Astrocyte of the hippocampus (primary cell): ENCODE data around the gene PCID2.

Experiments used
- DNase-seq: peaks from one replicate; pipeline ENCODE4 v3.0.0; 2011; ENCODE audit warnings: low read depth, low spot score

Gene PCID2

DNA sequence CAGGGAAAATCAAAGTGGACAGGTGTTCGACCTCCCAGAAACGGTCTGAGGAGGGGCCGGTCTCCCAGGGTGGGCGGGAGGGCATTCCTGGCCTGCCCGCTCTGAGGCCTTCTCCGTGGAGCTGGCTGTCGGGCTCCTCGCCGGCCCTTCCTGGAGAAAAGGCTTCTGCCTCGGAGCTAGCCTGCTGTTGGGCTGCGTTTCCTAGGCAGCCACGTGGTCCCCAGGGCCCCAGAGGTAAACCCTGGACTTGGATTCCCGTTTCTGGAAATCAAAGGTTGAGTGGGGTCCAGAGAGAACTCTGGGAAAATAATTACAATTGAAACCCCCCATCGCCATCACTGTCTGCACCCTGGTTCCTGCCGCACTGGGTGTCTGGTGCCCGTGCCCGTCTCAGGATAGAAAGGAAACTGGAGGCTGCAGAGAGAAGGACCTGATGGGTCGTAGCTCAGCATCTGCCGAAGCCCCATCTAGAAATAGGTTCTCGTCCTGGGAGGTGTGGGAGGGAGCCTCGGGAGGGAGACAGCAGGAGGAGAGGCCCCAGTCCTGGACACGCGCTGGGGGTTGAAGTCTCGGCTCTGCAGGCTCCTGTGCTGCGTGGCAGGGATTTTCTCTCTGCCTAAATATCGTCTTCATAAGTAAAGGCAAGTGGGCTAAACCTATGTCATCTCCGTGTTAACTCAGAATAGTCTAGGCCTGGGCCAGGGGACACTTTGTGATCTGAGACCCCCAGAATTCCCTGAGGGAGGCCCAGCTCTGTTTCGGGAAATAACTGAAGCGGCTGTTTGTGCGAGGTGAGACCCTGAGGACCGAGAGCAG, 57.7 kb downstream of the PCID2 start:
- no peak for DNase-seq

DNA sequence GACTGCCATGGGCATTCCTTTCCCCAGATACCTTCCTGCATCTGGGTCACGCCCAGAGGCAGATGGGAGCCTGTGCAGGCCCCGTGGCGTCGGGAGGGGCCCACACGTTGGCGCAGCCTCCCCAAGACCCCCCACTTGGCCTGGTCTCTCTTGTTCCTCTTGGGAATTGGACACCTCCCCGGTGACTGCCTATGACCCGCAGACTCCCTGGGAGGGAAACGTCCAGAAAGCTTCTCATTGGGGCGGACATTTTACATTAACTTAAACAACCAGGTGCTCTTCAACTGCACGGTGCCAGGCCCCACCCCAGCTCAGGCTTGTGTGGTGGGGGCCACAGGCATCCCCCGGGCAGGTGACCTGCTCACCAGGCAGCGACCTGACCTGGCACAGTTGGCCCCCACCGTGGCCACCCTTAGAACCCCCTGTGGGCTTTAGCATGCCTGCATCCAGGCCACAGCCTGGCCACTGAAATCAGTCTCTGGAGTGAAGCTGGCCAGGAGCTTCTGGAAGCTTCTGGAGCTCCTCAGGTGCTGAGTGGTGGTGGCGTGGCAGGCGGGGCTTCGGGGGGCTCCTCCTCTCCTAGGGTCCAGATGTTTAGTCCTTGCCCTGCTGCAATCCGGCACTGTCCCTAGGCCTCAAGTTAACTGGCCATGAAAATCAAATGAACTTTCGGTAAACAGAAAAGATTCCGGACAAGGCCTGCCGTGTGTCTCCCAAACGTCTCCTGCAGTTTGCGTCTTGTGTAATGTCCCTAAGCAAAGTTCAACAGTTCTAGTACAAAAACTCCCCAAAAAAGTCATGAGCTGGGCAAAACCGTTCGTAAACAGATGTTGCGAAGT, 58.5 kb downstream of the PCID2 start:
- DNase-seq = no peak

DNA sequence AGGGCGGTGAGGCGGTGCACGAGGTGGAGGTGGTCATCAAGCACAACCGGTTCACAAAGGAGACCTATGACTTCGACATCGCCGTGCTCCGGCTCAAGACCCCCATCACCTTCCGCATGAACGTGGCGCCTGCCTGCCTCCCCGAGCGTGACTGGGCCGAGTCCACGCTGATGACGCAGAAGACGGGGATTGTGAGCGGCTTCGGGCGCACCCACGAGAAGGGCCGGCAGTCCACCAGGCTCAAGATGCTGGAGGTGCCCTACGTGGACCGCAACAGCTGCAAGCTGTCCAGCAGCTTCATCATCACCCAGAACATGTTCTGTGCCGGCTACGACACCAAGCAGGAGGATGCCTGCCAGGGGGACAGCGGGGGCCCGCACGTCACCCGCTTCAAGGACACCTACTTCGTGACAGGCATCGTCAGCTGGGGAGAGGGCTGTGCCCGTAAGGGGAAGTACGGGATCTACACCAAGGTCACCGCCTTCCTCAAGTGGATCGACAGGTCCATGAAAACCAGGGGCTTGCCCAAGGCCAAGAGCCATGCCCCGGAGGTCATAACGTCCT, 59.4 kb downstream of the PCID2 start:
- no peak for DNase-seq

DNA sequence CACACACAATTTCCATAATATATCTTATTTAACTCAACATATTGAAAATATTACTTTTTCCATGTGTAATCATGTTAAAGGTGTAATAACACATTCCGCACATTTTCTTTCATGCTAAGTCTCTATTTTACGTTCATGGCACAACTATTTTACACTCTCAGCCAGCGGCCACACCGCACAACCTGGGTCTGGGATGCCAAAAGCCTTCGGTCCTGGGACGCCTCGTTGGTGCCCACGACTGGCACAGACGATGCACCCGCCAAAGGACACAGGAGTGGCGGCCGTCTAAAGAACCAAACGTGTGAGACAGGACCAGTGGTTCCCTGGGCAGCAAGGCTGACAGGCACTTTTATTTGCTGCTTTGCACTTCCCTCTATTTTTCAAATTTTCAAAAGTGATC, 60.1 kb downstream of the PCID2 start:
- no peak for DNase-seq

DNA sequence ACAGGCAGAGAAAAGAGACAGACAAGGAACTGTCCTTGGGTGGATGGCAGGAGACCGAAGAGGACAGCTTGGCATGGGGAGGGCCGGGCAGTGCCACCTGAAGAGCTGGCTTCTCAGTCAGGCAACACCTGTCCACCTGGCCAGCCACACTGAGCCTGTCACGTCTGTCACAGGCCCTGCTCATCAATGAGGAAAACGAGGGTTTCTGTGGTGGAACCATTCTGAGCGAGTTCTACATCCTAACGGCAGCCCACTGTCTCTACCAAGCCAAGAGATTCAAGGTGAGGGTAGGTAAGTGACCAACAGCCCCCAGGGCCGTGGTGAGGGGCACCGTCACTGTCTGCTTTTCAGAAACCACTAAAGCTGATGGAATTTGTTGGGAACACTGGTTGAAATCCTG, 61.3 kb downstream of the PCID2 start:
- no peak for DNase-seq

DNA sequence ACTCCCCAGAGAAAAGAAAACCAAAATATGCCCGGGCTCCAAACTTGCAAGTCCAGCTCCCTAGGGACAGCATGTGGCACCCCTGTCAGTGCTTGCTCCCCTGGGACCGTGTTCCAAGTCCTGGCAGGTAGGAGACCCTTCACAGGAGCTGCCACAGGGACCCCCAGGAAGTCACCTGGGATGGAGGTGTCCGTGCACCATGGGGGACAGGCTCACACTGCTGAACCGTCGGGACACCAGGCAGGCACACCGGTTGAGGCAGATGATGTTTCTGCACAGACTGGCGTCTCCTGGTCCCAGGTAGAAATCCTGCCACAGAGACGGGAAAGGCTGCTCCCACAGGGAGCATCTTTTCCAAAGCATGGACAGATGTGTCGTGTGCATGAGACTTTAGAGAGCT, 61.7 kb downstream of the PCID2 start:
- DNase-seq = no peak

DNA sequence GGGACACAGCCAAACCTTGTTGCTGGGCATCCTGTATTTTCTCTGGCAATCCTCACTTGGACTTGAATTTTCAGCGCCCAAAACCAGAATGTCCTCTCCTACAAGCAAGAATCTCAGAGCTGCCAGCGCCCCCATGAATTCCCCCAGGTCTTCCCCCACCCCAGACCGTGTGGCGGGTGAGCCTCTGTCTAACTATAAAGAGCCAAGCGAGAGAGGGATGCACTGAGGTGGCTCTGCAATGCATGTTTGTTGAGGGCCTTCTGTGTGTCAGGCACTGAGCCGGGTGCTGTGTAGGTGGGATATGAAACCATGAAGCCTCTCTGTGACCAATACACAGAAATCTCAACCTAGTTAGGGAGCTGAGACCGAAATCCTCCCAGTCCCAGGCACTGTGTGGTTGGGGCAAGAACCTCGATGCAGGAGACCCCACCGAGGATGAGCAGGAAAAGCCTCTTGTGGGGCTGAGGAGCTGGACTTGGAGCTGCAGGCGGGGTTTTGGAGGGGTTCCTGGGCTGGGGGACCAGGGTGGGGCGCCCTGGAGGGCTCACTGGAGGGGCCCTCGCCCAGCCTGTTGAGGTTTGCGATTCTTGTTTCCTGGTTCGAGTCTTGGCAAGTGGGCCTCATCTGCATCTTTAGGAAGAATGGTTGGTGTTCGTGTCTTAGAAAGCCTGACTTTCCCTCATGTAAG, 62.4 kb downstream of the PCID2 start:
- no peak for DNase-seq

DNA sequence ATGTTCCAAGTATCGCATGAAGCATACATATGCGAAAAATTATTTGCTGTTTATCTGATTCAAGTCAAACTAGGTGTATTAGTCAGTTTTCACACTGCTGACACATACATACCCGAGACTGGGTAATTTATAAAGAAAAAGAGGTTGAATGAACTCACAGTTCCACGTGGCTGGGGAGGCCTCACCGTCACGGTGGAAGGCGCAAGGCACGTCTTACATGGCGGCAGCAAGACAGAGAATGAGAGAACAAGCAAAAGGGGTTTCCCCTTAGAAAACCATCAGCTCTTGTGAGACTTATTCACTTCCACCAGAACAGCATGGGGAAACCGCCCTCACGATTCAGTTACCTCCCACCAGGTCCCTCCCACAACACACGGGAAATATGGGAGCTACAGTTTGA, 63.0 kb downstream of the PCID2 start:
- DNase-seq = no peak

DNA sequence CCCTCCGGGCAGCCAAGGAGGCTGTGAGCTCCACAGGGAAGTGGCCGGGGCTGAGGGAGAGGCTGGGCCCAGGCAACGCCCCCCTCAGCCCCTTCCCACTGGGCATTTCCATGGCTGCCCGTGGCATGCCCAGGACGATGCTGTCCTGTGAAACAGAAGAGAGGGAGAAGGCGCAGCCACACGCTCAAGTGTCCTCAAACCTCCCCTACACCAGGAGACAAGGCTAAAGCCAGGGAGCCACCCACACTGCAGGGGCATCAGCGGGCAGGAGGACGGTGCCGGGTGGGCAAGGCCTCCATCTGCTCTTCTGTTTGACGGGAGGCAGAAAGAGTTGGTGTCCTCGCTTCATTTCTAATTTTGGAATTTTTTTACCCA, 64.2 kb downstream of the PCID2 start:
- DNase-seq = no peak

DNA sequence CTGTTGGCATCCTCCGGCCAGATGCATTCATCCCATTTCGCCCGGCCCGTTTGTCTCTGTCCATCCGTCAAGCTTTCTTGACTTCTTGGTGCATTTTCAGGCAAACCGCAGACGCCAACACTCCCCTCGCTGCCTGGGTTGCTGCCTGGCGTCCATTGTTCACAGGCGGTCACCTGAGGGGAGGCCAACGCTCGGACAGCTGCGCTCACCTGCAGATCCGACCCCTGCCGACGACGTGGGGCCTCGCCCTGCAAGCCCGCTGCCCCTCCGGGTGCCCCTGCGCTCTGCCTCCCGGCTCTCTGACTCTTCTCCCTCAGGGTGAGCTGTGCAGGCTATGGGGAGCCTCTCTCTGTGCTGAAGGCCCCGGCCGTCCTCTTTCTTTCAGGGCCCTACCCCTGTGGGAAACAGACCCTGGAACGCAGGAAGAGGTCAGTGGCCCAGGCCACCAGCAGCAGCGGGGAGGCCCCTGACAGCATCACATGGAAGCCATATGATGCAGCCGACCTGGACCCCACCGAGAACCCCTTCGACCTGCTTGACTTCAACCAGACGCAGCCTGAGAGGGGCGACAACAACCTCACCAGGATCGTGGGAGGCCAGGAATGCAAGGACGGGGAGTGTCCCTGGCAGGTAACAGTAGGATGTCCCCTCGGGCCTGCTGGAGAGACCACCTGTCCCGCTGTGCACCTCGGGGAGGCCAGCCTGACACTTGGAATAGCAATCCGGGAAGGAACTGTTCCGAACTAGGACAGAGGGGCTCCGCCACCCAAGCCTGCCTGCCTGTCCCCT, 64.8 kb downstream of the PCID2 start:
- DNase-seq = no peak

DNA sequence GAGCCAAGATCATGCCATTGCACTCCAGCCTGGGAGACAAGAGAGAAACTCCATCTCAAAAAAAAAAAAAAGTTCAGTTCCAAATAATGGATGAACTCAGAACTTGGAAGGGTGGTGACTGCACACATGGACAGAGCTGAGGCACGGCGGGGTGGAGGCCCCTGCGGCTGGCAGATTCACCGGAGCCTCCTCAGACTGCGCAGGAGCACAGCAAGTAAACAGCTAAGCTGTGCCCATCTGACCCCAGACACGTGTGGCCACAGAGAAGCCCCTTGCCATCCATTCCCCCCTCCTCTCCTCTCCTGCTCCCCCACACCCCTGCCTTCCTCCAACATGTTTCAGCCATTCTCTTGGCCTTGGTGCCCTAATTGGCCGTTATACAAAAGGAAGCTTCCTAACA, 65.6 kb downstream of the PCID2 start:
- no peak for DNase-seq

DNA sequence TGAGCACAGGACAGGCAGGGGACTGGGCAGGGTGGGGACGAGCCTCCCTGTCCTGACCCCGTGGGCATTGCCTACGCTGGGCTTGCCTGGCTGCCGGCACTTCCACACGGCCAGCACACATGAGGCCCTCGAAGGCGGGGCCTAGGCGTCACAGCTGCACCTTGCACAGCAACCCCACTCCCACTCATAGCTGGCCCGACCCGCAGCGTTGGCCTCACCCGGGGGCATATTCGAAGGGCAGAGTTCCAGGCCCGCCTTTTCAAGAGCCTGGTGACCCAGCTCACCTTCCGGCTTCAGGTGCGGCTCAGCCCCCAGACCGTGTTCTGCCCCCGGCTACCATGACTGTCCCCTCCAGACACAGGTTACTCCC, 66.9 kb downstream of the PCID2 start:
- no peak for DNase-seq

DNA sequence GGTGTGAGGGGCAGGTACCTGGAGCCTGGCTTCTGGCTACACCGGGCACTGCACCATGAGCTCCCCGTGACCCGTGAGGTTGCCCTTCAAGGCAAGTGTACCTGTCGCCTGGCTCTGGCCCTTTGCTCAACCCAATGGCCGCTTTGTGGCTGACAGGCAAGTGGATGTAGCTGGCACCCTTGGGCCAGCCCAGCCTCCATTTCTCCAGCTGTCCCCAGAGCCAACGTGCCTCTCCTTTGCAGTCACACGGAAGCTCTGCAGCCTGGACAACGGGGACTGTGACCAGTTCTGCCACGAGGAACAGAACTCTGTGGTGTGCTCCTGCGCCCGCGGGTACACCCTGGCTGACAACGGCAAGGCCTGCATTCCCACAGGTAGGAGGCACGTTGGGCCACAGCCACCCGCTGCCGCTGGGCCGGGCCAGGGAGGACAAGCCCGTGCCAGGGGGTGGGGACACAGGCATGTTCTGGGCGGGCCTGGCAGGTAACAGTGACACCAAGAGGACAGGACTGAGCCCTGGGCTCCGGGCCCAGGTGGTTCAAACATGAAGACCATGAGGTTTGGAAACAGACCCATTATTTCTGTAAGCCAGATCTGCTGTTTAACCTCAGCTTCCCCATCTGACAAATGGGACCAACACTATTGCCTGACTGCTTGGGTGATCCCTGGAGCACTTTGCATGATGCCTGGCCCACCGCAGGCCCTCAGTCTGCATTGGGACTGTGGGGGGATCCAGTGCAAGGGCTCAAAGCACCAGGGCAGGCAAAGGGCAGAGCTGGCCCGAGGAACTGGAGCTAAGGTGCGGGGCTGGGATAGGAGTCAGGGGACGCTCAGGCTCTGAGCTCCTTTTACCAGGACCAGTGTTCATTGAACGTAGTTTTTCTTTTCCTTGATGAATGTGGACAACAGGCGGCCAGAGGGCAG, 67.5 kb downstream of the PCID2 start:
- no peak for DNase-seq

DNA sequence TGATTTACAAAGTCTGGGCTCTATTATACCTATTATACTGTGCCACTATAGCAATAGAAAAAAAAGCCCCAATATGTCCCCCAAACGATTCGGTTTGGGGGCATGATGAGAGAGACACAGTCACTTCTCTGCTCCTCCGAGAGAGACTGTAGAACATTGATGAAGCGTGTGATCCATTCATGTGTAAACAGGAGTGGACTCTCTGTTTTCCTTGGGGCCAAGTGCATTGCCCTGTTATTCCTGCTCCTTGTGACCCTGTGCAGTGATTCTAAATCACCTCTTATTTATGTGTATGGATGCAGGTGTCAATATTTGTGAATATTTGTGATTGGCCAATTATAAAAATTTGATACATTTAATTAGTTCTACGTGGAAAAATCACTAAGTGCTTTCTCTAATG, 68.9 kb downstream of the PCID2 start:
- DNase-seq = no peak

DNA sequence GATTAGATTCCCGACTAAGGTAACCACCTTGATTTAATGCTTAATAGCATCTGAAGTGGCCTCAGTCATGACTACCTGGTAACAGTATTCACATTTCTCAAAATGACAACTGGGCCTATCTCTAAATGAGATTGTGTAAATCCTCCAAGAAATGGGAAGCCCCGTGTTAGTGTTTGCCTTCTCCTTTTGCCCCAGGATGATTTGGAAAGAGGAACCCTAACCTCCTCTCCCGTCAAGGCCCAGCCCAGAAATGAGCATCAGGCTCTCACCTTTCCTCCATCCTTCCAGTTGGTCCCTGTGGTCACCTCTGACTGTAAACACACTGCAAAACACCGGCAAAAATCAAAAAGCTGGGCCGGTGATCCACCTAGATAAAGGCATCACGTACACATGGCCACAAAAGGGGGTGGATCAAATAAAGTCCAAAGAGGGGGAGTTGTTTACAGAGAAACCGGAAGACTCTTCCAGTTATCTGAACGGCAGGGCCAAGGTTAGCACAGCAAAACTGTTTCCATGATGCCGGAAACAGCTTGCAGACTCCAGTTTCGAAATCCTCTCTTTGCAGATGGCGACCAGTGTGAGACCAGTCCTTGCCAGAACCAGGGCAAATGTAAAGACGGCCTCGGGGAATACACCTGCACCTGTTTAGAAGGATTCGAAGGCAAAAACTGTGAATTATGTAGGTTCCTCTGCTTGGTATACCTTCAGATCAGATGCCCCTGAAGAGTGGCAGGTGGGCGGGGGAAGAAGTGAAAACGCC, 69.5 kb downstream of the PCID2 start:
- DNase-seq = no peak

DNA sequence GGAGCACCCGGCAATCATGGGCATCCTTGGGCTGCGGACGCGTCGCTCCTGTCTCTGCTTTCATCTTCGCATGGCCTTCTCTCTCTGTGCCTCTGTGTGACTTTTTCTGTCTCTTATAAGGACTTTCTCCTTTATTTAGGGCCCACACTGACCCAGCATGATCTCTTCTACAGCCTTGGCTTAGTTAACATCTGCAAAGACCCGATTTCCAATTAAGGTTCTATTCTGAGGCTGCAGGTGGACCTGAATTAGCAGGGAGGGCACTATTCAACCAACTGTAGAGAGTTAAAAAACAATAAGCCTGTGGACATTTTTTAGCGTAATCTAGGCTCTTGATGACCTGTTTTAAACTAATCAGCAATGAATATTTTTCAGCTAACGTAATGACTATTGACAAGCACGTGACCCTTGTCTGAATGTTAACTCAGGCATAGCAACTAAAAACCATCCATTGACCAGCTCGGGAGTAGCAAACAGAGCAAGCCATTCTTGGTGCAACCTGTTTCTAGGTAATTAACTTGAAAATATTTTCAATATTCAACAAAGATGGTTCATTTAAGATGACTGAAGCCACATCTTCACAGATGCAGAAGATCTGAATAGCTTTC, 70.7 kb downstream of the PCID2 start:
- DNase-seq = peak; percentile 23

DNA sequence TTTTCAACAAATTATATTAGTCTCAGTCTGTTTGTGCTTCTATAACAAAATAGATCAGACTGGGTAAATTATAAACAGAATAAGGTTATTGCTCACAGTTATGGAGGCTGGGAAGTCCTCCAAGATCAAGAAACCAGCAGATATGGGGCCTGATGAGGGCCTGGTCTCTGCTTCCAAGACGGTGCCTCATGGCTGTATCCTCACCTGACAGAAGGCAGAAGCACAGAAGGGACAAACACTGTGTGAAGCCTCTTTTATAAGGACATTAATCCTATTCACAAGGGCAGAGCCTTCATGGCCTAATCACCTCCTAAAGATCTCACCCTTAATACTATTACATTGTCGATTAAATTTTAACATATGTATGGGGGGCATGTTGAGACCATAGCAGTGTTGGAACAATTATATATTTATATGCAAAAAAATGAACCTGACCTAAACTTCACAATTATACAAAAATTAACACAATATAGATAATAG, 73.1 kb downstream of the PCID2 start:
- DNase-seq = no peak

DNA sequence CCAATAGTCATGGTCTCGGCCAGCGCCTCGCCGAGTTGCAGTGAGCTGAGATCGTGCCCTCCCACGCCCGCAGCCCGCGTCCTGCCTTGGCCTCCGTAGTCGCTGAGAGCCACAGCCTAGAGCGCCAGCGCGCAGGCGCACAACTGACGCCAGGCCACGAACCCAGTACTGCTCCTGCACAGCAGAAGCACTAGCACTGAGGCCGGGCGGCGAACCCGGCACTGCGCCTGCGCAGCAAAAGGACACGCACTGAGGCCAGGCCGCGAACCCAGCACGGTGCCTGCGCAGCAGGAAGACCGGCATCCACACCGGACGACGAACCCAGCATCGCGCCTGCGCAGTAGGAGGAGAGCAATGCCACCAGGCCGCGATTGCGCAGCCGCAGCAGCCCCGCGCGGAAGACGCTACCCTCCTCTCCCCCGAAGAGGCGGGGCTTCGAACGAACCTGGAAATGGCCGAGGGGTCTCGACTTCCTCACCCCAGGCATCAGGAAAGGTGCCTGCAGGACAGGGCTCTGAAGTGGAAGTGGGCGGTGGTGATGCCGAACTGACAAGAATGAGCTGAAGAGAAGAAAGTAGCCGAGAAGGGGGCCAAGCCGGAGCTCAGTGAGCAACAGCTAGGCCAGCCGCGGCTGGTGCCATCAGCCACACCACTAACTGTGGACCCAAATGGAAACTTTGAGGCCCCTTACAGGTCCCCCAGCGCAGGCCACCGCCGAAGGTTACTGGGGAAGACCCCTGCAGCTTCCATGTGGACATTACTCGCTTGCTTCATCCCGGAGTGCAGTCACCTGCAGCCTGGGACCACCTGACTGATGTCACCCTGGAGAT, 78.3 kb downstream of the PCID2 start:
- no peak for DNase-seq
